SU-DHL-6 (cell line): ENCODE measurements around the gene ANKS4B.

Experiments used
- H2AFZ ChIP-seq: fragments of 200-600 bp; sonication (generic); 2 replicates; pipeline ENCODE4 v1.6.1; 2014; ENCODE audit warnings: low read depth, mild to moderate bottlenecking, moderate library complexity, mixed read lengths, antibody characterized with exemption, low read length; ENCODE audit not compliant: severe bottlenecking
- H3F3A ChIP-seq: fragments of 200-600 bp; shearing (Covaris generic); 2 replicates; pipeline ENCODE4 v1.6.0; 2016; ENCODE audit warnings: antibody characterized with exemption, mild to moderate bottlenecking; ENCODE audit not compliant: insufficient read depth
- H3K27ac ChIP-seq: fragments of 200-600 bp; sonication (generic); 2 replicates; pipeline ENCODE4 v1.5.1; 2016; ENCODE audit warnings: low read depth, mild to moderate bottlenecking, low read length, moderate library complexity, mixed read lengths
- H3K27me3 ChIP-seq: fragments of 200-600 bp; sonication (generic), shearing (Covaris generic); 2 replicates; pipeline ENCODE4 v1.6.0; 2014; ENCODE audit warnings: mild to moderate bottlenecking, low read length
- H3K36me3 ChIP-seq: fragments of 200-600 bp; sonication (generic); 2 replicates; pipeline ENCODE4 v1.6.1; 2014; ENCODE audit warnings: mild to moderate bottlenecking, low read length, mixed read lengths
- H3K4me2 ChIP-seq: fragments of 300-600, 200-600 bp; shearing (Covaris generic), sonication (generic); 2 replicates; pipeline ENCODE4 v1.6.0; 2014; ENCODE audit warnings: low read length, low read depth, mild to moderate bottlenecking; ENCODE audit not compliant: poor library complexity, severe bottlenecking
- H3K4me3 ChIP-seq: fragments of 200-600 bp; sonication (generic); 2 replicates; pipeline ENCODE4 v1.5.1; 2014; ENCODE audit warnings: antibody characterized with exemption, low read length, mild to moderate bottlenecking, mixed read lengths; ENCODE audit not compliant: insufficient read depth, poor library complexity, severe bottlenecking
- H3K79me2 ChIP-seq: fragments of 200-600 bp; sonication (generic); 2 replicates; pipeline ENCODE4 v1.6.1; 2014; ENCODE audit warnings: mild to moderate bottlenecking, low read length, moderate library complexity; ENCODE audit not compliant: insufficient read depth
- H3K9ac ChIP-seq: fragments of 200-600 bp; sonication (generic); 2 replicates; pipeline ENCODE4 v1.7.0; 2014; ENCODE audit warnings: mild to moderate bottlenecking, low read length
- H3K9me2 ChIP-seq: fragments of 200-600 bp; sonication (generic); replicated peaks from 2 replicates; pipeline ENCODE4 v1.6.1; 2014; ENCODE audit warnings: low read length; ENCODE audit not compliant: insufficient read depth
- H3K9me3 ChIP-seq: fragments of 200-600 bp; sonication (generic); 2 replicates; pipeline ENCODE4 v1.6.1; 2014; ENCODE audit warnings: low read length, mixed read lengths; ENCODE audit not compliant: insufficient read depth
- H4K20me1 ChIP-seq: fragments of 200-600 bp; sonication (generic); 2 replicates; pipeline ENCODE4 v1.6.1; 2014; ENCODE audit warnings: low read depth, mild to moderate bottlenecking, antibody characterized with exemption, low read length, moderate library complexity, mixed read lengths
- EZH2phosphoT487 ChIP-seq: fragments of 200-600 bp; sonication (generic), shearing (Covaris generic); conservative IDR thresholded peaks from 2 replicates; pipeline ENCODE4 v1.6.1; 2018; ENCODE audit warnings: mild to moderate bottlenecking, antibody characterized with exemption, low read length, moderate library complexity, mixed read lengths
- TF ChIP-seq, protein P1 (sequence below): fragments of 200-600 bp; sonication (generic); IDR thresholded peaks from one replicate; pipeline ENCODE4 v1.5.1; 2017; ENCODE audit warnings: antibody characterized with exemption, mild to moderate bottlenecking, low read length, moderate library complexity; ENCODE audit not compliant: insufficient read depth, poor library complexity, severe bottlenecking

Gene ANKS4B

DNA sequence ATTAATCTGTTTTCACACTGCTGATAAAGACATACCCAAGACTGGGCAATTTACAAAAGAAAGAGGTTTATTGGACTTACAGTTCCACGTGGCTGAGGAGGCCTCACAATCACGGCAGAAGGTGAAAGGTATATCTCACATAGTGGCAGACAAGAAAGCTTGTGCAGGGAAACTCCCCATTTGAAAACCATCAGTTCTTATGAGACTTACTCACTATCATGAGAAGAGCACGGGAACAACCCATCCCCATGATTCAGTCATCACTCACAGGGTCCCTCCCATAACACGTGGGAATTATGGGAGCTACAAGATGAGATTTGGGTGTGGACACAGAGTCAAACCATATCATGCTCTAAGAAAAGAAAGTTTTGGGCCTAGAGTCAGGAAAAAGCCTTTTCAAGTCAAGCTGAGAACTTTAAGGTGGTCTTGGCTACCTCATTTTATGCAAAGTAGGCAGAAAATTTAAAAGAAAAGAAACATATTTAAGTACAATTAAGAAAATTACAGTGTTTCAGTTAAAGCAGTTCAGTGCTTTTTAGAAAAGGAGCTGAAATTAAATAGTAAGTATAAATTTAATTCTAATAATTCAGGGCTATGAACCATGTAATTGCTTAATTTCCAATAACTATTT lies 69.5 kb downstream of the ANKS4B start:
- Histone ChIP-seq H3K4me3 (peak overlapping the region; percentile 57), H3K4me2 (peak overlapping the region; percentile 91), H3K9me3 (no peaks in the 10 kb centered on the region), H3K27me3 (no peaks in the 10 kb centered on the region), H3K9me2 (no peaks in the 10 kb centered on the region), H2AFZ (peak overlapping the region; percentile 22), H3K79me2 (peaks cover 12% of the 10 kb centered on the region; the same call in 1 of the 2 replicates), H3K9ac (peak overlapping the region; percentile 73), H3F3A (peaks cover 22% of the 10 kb centered on the region), H4K20me1 (no peaks in the 10 kb centered on the region), H3K27ac (peak overlapping the region; percentile 65), H3K36me3 (no peaks in the 10 kb centered on the region)
- TF ChIP-seq, protein P1, sequence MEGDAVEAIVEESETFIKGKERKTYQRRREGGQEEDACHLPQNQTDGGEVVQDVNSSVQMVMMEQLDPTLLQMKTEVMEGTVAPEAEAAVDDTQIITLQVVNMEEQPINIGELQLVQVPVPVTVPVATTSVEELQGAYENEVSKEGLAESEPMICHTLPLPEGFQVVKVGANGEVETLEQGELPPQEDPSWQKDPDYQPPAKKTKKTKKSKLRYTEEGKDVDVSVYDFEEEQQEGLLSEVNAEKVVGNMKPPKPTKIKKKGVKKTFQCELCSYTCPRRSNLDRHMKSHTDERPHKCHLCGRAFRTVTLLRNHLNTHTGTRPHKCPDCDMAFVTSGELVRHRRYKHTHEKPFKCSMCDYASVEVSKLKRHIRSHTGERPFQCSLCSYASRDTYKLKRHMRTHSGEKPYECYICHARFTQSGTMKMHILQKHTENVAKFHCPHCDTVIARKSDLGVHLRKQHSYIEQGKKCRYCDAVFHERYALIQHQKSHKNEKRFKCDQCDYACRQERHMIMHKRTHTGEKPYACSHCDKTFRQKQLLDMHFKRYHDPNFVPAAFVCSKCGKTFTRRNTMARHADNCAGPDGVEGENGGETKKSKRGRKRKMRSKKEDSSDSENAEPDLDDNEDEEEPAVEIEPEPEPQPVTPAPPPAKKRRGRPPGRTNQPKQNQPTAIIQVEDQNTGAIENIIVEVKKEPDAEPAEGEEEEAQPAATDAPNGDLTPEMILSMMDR = no peak
- TF ChIP-seq EZH2phosphoT487 = no peak
